K562 (cell line): ENCODE measurements around the gene OR5B21. TPM values are rescaled to one million over a fixed set of nuclear protein-coding genes. Genes with fewer than 3 reads are reported as not detected.

Source experiments
- ATAC-seq: fragments of 200-7000 bp; cut with Tn5 transposase; 3 replicates; pipeline ENCODE4 v1.9.1; 2020; ENCODE audit warnings: moderate library complexity
- BruUV-seq: library from RNA; stranded (reverse); fragments of 400-500 nt; replicated peaks from 2 replicates; lab custom pipeline; 2021; lab: Mats Ljungman, UMichigan
- CTCF ChIA-PET: fragments of 300-600 bp; formaldehyde crosslinking; extraction: SDS; loops from one replicate; lab custom pipeline; 2021; ENCODE audit warnings: low intra/inter-chr PET ratio; lab: Yijun Ruan, JAX
- POLR2A ChIA-PET: fragments of 300-600, 350-650 bp; sonication (Branson Sonifier 250); formaldehyde crosslinking; extraction: SDS; loops from one replicate; lab custom pipeline; 2021; ENCODE audit warnings: antibody characterized with exemption, inconsistent platforms; lab: Yijun Ruan, JAX
- DNase-seq, 4 experiments: peaks; one replicate each; pipeline versions ENCODE4 v3.0.0 to v3.0.0-alpha.2; 2011 to 2018; ENCODE audit warnings: low spot score in 3 of 4, mixed read lengths in 3 of 4; ENCODE audit errors: extremely low read depth in 1 of 4
- FAIRE-seq: peaks from 2 replicates; lab custom pipeline; 2011; peaks lifted over from hg19 to GRCh38; lab: Jason Lieb, UNC
- H2AFZ ChIP-seq: 2 replicates; pipeline ENCODE4 v1.6.0; 2011; ENCODE audit warnings: low read depth, low read length, control low read depth, inconsistent platforms
- H3K27ac ChIP-seq: fragments of 200-600 bp; 3 replicates; pipeline ENCODE4 v1.8.0; 2011; ENCODE audit warnings: low read depth, mild to moderate bottlenecking, control low read depth, inconsistent platforms, low read length, moderate library complexity, mixed read lengths; ENCODE audit errors: extremely low read depth
- H3K27me3 ChIP-seq, 2 experiments: fragments of 300-600 bp in 1 of 2; 2 replicates in 1 of 2; 3 replicates in 1 of 2; pipeline versions ENCODE4 v1.6.0 to v1.8.0; 2011; ENCODE audit warnings: inconsistent platforms in 2 of 2, low read length in 2 of 2, mild to moderate bottlenecking in 1 of 2, mixed read lengths in 1 of 2, moderate library complexity in 1 of 2; ENCODE audit not compliant: control insufficient read depth in 2 of 2, insufficient read depth in 2 of 2
- H3K36me3 ChIP-seq: fragments of 300-600 bp; 3 replicates; pipeline ENCODE4 v1.8.0; 2011; ENCODE audit warnings: mild to moderate bottlenecking, low read length, inconsistent platforms; ENCODE audit not compliant: control insufficient read depth, insufficient read depth
- H3K4me1 ChIP-seq, 2 experiments: fragments of 200-600 bp in 1 of 2; replicated peaks in 1 of 2; 2 replicates in 1 of 2; 3 replicates in 1 of 2; pipeline versions ENCODE4 v1.5.1 to v1.8.0; 2011; ENCODE audit warnings: inconsistent platforms in 2 of 2, low read length in 2 of 2, mild to moderate bottlenecking in 1 of 2, mixed read lengths in 1 of 2, moderate library complexity in 1 of 2; ENCODE audit not compliant: control insufficient read depth in 2 of 2, insufficient read depth in 2 of 2
- H3K4me2 ChIP-seq: 2 replicates; pipeline ENCODE4 v1.6.1; 2011; ENCODE audit warnings: low read length, control low read depth, inconsistent platforms, mixed read lengths; ENCODE audit not compliant: insufficient read depth
- H3K4me3 ChIP-seq: fragments of 200-600 bp; sonication (generic), shearing (Covaris generic); 2 replicates; pipeline ENCODE4 v1.5.1; 2016; ENCODE audit warnings: control low read depth, inconsistent platforms
- H3K79me2 ChIP-seq: fragments of 200-600 bp; 3 replicates; pipeline ENCODE4 v1.8.0; 2011; ENCODE audit warnings: low read length, inconsistent platforms; ENCODE audit not compliant: control insufficient read depth, insufficient read depth
- H3K9ac ChIP-seq, 2 experiments: 2 replicates each; pipeline versions ENCODE4 v1.6.0 to v1.6.1; 2011; ENCODE audit warnings: low read depth in 2 of 2, low read length in 2 of 2, control low read depth in 1 of 2, inconsistent platforms in 1 of 2, mild to moderate bottlenecking in 1 of 2, mixed read lengths in 1 of 2; ENCODE audit not compliant: insufficient read depth in 1 of 2
- H3K9me1 ChIP-seq: one replicate; pipeline ENCODE4 v1.6.0; 2011; ENCODE audit warnings: inconsistent platforms, mild to moderate bottlenecking, low read length, moderate library complexity; ENCODE audit not compliant: control insufficient read depth, insufficient read depth
- H3K9me3 ChIP-seq: replicated peaks from 2 replicates; pipeline ENCODE4 v1.5.1; 2011; ENCODE audit warnings: low read depth, low read length, inconsistent platforms; ENCODE audit not compliant: control insufficient read depth, insufficient read depth
- H4K20me1 ChIP-seq: replicated peaks from 2 replicates; pipeline ENCODE4 v1.6.1; 2011; ENCODE audit warnings: low read length, inconsistent platforms, mixed read lengths; ENCODE audit not compliant: control insufficient read depth, insufficient read depth
- DDX20 ChIP-seq: fragments of 450-650 bp; IDR thresholded peaks from 2 replicates; pipeline ENCODE4 v1.6.1; 2016; ENCODE audit warnings: missing genetic modification characterization, low read depth, mild to moderate bottlenecking, missing compliant biosample characterization, moderate library complexity
- DPF2 ChIP-seq: fragments of 450-650 bp; IDR thresholded peaks from 2 replicates; pipeline ENCODE4 v1.6.1; 2016
- GATA2 ChIP-seq: sonication (generic); formaldehyde crosslinking; IDR thresholded peaks from 2 replicates; pipeline ENCODE4 v1.4.0; 2020; ENCODE audit warnings: mild to moderate bottlenecking, missing genetic modification reagents
- POLR2A ChIP-seq: fragments of 450-650 bp; conservative IDR thresholded peaks from 2 replicates; pipeline ENCODE4 v1.6.1; 2016
- RBM25 ChIP-seq: fragments of 200-400 bp; formaldehyde crosslinking; IDR thresholded peaks from 2 replicates; pipeline ENCODE4 v1.6.1; 2018; ENCODE audit warnings: low read length, low read depth, moderate library complexity; ENCODE audit not compliant: severe bottlenecking
- STAG1 ChIP-seq: sonication (generic); formaldehyde crosslinking; IDR thresholded peaks from 2 replicates; pipeline ENCODE4 v1.5.0; 2020; ENCODE audit warnings: missing genetic modification reagents, borderline replicate concordance
- YY1 ChIP-seq, 3 experiments: IDR thresholded peaks; 2 replicates each; pipeline ENCODE4 v1.6.1; 2011; ENCODE audit warnings: low read length in 2 of 3, mild to moderate bottlenecking in 2 of 3, moderate library complexity in 2 of 3, borderline replicate concordance in 1 of 3, control low read depth in 1 of 3, low read depth in 1 of 3; ENCODE audit not compliant: insufficient read depth in 3 of 3, insufficient replicate concordance in 2 of 3, control insufficient read depth in 1 of 3, insufficient read length in 1 of 3; ENCODE audit errors: extremely low read depth in 1 of 3
- WGBS: fragments of 100-300 bp; shearing (Covaris generic); methylation state at CpG from one replicate; pipeline ENCODE4 v1.1.6; 2016; ENCODE audit warnings: low coverage, mixed read lengths; ENCODE audit not compliant: insufficient coverage; ENCODE audit errors: missing lambda C conversion rate; 5-methylcytosine and 5-hydroxymethylcytosine counted together
- in situ Hi-C: fragments of 300-500 bp; cut with MboI; formaldehyde crosslinking; loops from 4 replicates; pipeline ENCODE4 v1.15.0; 2018; ENCODE audit warnings: inconsistent platforms, mixed read lengths
- intact Hi-C: fragments of 100-400 bp; cut with micrococcal nuclease; formaldehyde crosslinking; loops from 2 replicates; pipeline ENCODE4 v1.14.2; 2022
- polyA plus RNA-seq, 8 experiments: library from polyadenylated mRNA; depleted of rRNA in 4 of 8; stranded (reverse) in 5 of 8; unstranded in 3 of 8; fragments of >200 nt; fragmentation: Nextera tagmentation in 2 of 8; fragmentation: Illumina TruSeq in 1 of 8; extraction: Ambion mirVana in 2 of 8; extraction: Trizol in 1 of 8; gene quantifications; 2 replicates each; pipeline versions ENCODE4 v1.2.1 to v1.2.3, GENCODE V29; 2011 to 2014; ENCODE audit warnings: inconsistent platforms in 1 of 8, missing spikeins in 1 of 8
- total RNA-seq, 7 experiments: library from RNA; depleted of rRNA in 6 of 7; stranded (reverse); fragments of >200 nt in 6 of 7; fragmentation: Illumina TruSeq in 2 of 7; extraction: Trizol in 2 of 7; gene quantifications; 2 replicates each; pipeline versions ENCODE4 v1.2.1 to v1.2.3, GENCODE V29; 2011 to 2021; ENCODE audit warnings: low replicate concordance in 1 of 7
- TF ChIP-seq, protein P1 (sequence below): sonication (generic); formaldehyde crosslinking; IDR thresholded peaks from 2 replicates; pipeline ENCODE4 v1.8.0; 2022; ENCODE audit warnings: mild to moderate bottlenecking, missing genetic modification reagents
- TF ChIP-seq, protein P2 (sequence below), 2 experiments: fragments of 450-650 bp in 1 of 2; sonication (generic) in 1 of 2; formaldehyde crosslinking in 1 of 2; IDR thresholded peaks in 1 of 2; conservative IDR thresholded peaks in 1 of 2; 2 replicates each; pipeline versions ENCODE4 v1.6.1 to v1.8.1; 2016 to 2023; ENCODE audit warnings: mild to moderate bottlenecking in 2 of 2, moderate library complexity in 2 of 2, inconsistent platforms in 1 of 2, missing genetic modification reagents in 1 of 2

The OR5B21 gene
- total and polyA plus RNA-seq, 9 of the 15 experiments (the other 6 are each of a cell fraction or from before 2014, with no cell fraction given) = not detected

DNA sequence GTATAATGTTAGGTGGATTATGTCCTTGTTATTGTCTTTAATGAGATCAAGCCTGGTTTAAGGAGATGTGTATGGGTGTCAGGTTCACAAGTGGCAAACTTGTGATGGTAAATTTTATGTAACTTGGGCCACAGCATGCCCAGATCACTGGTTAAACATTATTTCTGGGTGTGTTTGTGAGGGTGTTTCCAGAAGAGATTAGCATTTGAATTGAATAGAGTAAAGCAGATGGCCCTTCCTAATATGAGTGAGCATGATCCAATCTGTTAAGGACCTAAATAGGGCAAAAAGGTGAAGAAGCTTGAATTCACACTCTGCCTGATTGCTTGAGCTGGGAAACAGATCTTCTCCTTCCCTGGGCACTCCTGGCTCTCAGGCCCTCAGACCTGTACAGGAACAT lies 20.7 kb downstream of the OR5B21 start (continued):
- TF ChIP-seq YY1 (IDR thresholded peaks at IDR 0.05; ENCODE audit: borderline replicate concordance in 1 of 3, control insufficient read depth in 1 of 3, extremely low read depth in 1 of 3, insufficient read depth in 3 of 3, insufficient read length in 1 of 3, insufficient replicate concordance in 2 of 3, low read depth in 1 of 3, low read length in 2 of 3) = no peak
- TF ChIP-seq, protein P1, sequence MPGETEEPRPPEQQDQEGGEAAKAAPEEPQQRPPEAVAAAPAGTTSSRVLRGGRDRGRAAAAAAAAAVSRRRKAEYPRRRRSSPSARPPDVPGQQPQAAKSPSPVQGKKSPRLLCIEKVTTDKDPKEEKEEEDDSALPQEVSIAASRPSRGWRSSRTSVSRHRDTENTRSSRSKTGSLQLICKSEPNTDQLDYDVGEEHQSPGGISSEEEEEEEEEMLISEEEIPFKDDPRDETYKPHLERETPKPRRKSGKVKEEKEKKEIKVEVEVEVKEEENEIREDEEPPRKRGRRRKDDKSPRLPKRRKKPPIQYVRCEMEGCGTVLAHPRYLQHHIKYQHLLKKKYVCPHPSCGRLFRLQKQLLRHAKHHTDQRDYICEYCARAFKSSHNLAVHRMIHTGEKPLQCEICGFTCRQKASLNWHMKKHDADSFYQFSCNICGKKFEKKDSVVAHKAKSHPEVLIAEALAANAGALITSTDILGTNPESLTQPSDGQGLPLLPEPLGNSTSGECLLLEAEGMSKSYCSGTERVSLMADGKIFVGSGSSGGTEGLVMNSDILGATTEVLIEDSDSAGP (CRISPR knock-in tag) = no peak
- TF ChIP-seq STAG1 = no peak
- TF ChIP-seq, protein P2, sequence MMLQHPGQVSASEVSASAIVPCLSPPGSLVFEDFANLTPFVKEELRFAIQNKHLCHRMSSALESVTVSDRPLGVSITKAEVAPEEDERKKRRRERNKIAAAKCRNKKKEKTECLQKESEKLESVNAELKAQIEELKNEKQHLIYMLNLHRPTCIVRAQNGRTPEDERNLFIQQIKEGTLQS (IDR thresholded peaks at IDR 0.05) = no peak
- TF ChIP-seq, protein P2 (CRISPR knock-in tag; conservative IDR thresholded peaks at IDR 0.05) = no peak
- TF ChIP-seq POLR2A = no peak
- no peak for TF ChIP-seq DDX20 (tag)
- TF ChIP-seq RBM25 = no peak
- no peak for TF ChIP-seq DPF2

DNA sequence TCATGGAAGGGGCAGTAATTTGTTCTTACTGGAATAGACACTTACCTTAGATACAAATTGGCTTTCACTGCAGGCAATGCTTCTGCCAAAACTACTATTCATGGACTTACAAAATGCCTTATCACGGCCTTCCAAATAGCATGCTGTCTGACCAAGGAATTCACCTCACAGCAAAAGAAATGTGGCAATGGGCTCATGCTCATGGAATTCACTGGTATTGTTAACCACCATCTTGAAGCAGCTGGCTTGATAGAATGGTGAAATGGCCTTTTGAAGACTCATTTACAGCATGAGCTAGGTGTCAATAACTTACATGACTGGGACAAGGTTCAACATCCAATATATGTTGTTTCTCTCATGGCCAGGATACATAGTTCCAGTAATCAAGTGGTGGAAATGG lies 21.9 kb downstream of the OR5B21 start:
- no TSS peak for BruUV-seq
- Histone ChIP-seq H3K4me2 (no peak overlapping the region), H3K4me3 (no peak overlapping the region), H3K9ac (no peak overlapping the region), H3K9me3 (no peaks in the 10 kb centered on the region), H3K79me2 (no peaks in the 10 kb centered on the region), H2AFZ (no peak overlapping the region), H3K27me3 (no peaks in the 10 kb centered on the region), H3K9me1 (no peaks in the 10 kb centered on the region), H4K20me1 (no peaks in the 10 kb centered on the region), H3K4me1 (no peaks in the 10 kb centered on the region), H3K27ac (no peak overlapping the region), H3K36me3 (no peaks in the 10 kb centered on the region)
- 0% methylated on average over 1 of the region's 1 CpG for WGBS
- POLR2A ChIA-PET = no interaction called here
- DNase-seq (no peak), ATAC-seq (no peak), FAIRE-seq (no peak)
- in situ Hi-C loops = no loop called here
- CTCF ChIA-PET = no interaction called here
- no peak for TF ChIP-seq GATA2 (CRISPR knock-in tag)
- intact Hi-C loops = no loop called here
